COR-L47 (cell line): ENCODE data around the gene HCN3.
"Not testable (repeated sequence)": the region's sequence is repeated elsewhere in the genome, so short reads cannot be mapped to it uniquely, and the experiment has no call there.

Experiments used
- DNase-seq: peaks from one replicate; lab custom pipeline; 2025; lab: John Stamatoyannopoulos, UW

HCN3 gene

GRCh38 chr1:155277070-155277901 is at the start of gene HCN3:
Gene HCN3 (plus strand): TSS chr1:155277463. CDS start chr1:155277591, 128 bp downstream.
- DNase-seq, result peak; percentile 98

DNA sequence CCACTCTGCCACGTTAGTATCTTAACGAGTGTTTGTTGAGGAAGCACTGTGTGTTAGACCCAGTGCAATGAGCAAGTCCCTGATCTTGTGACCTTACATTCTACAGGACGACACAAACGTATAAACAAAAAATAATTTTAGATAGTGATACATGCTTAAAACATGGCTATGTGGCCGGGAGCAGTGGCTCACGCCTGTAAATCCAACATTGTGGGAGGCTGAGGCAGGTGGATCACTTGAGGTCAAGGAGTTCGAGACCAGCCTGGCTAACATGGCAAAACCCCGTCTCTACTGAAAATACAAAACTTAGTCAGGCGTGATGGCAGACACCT is 49.2 kb upstream of the HCN3 start:
- no peak for DNase-seq

- DNase-seq, result not testable (repeated sequence)
Measured at GRCh38 chr1:155231302-155231701, 46.0 kb upstream of the HCN3 start.

DNA sequence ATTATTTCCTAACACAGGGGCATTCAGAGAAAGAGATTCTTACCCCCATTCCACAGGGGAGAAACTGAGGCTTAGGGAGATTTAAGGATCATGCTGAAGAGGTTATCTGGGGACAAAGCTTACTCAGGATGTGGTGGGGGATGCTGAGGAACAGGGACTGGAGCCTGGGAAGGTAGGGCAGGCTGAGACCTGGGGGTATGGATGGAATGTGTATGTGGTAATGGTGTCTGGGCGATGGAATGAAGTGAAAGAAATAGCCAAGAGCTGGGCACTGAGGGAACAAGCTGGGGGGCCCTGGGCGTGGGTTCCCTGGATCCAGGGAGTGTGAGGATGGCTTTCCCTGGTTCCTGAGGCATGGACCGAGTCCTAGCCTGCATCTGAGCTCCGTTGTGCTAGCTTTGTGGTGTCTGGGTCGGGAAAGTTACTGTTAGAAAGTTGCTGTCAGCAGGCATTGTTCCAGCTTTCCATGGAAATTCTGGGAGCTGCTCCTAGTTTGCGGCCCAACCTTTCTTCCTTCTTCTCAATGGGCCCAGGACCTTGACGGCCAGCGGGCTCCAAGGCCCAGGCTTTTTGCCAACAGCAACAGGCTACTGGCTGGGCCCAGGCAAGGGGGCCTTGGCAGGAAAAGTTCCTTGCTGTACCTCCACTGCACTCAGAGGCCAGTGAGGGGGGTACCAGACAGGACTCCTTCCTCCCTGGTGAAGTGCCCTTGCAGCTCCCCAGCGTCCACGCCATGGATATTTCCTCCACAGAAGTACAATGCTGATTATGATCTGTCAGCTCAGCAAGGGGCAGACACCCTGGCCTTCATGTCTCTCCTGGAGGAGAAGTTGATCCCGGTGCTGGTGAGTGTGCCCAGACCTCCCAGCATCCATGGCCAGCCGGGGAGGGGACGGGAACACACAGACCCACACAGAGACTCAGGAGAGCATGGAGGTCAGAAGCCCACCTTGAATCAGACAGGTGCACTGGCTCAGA is 45.0 kb upstream of the HCN3 start:
- DNase-seq, result not testable (repeated sequence)

DNA sequence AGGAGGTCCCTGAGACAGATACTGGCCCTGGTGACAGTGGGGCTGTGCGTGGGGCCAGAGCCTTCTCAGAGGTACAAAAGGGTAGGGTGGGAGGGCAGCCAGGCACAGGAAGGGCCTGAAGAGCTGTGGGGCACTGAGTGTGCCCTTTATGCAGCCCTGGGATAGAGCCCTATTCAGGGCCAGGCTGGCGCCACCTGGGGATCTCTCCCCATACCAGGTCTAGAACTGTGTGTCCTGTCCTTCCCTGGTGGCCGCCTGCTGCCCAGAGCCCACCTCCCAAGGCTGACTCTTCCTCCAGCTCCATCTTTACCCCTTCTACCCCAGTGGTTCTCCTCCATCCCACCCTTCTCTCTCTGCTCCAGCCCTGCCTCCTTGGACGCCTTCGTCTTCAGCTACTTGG is 43.8 kb upstream of the HCN3 start:
- DNase-seq, result not testable (repeated sequence)

DNA sequence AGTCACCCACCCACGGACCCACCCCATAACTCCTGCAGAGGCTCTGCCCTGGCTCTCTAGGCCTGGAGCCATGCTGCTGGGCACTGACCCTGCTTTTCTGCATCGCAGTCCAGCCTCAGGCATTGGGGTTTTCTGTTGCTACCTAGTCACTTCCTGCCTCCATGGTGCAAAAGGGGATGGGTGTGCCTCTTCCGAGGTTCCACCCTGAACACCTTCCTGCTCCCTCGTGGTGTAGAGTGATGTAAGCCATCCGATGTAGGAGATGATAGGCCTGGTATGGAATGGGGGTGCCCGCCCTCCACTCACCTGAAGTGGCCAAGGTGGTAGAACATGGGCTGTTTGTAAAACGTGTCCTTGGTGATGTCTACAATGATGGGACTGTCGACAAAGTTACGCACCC is 41.9 kb upstream of the HCN3 start:
- DNase-seq, result not testable (repeated sequence)

GRCh38 chr1:155236451-155236850 is 40.8 kb upstream of the HCN3 start:
- no peak for DNase-seq

GRCh38 chr1:155241069-155241679 is 36.1 kb upstream of the HCN3 start:
- DNase-seq, result peak; percentile 66

- DNase-seq, result no peak
Measured at GRCh38 chr1:155241841-155242264, 35.4 kb upstream of the HCN3 start.

DNA sequence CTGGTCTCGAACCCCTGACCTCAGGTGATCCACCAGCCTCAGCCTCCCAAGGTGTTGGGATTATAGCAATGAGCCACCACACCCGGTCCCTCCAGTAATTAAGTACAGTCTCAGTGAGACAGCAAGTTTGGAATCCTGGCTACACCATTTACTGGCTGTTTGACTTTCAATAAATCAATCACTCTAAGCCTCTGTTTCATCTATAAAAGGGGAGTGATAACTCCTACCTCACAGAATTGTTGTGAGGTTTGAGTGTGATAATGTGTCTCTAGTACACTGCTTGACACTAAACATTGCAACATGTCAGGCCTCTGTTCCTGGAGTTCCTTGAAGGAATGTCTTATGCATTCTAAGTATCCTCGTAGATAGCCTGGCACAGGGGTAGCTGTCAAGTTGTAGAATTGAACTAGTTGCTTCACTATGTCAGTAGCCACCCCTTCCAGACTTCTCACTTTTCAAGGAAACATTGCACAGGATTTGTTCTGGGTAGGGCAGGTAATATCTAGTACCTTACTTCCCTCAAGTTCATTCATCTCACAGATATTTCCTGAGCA is 34.4 kb upstream of the HCN3 start:
- DNase-seq, result no peak

- peak; percentile 100 for DNase-seq
Measured at GRCh38 chr1:155244368-155245162, 32.7 kb upstream of the HCN3 start.

GRCh38 chr1:155245163-155245524 is 32.1 kb upstream of the HCN3 start:
- DNase-seq, result no peak

DNA sequence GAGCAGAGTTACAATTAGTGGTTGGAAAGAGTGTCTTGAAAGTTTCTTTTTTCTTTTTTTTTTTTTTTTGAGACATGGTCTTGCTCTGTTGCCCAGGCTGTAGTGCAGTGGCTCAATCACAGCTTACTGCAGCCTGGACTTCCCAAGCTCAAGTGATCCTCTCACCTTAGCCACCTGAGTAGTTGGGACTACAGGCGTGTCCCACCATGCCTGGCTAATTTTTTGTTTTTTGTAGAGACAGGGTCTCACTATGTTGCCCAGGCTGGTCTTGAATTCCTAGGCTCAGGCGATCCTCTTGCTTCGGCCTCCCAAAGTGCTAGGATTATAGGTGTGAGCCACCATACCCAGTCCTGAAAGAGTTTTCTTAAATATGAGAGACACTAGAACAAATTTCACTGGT is 30.5 kb upstream of the HCN3 start:
- not testable (repeated sequence) for DNase-seq

GRCh38 chr1:155247667-155248553 is 29.4 kb upstream of the HCN3 start:
- no peak for DNase-seq

DNA sequence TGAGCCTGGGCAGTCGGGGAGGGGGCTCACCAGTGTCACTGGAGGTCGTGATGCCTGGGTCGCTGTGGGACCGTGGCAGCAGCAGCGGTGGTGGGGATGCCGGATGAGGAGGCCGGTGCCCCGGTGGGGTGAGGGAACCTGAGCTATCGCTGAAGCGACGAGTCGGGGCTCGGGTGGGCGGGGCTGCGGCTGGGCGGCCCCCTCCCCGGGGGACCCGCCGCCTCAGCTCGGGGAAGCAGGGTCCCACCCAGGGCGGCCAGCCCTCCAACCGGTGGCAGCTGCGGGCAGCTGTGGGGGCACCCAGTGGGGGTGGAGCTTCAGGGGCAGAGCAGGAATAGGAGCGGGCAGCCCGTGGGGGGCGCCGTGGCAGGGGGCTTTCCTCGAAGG is 27.0 kb upstream of the HCN3 start:
- no peak for DNase-seq

GRCh38 chr1:155250633-155251449 is 26.4 kb upstream of the HCN3 start:
- peak; percentile 90 for DNase-seq

GRCh38 chr1:155251566-155251965 is 25.7 kb upstream of the HCN3 start:
- no peak for DNase-seq

- no peak for DNase-seq
Measured at GRCh38 chr1:155253208-155253607, 24.1 kb upstream of the HCN3 start.

GRCh38 chr1:155253797-155254196 is 23.5 kb upstream of the HCN3 start:
- DNase-seq, result no peak
